SK-N-SH (cell line): Measurements from ENCODE around the gene ARHGAP26. TPM values are rescaled to one million over a fixed set of nuclear protein-coding genes. Genes with fewer than 3 reads are reported as not detected.

ENCODE experiments used
- CTCF ChIA-PET: fragments of 300-600, 350-600 bp; formaldehyde crosslinking; extraction: SDS; loops from one replicate; lab custom pipeline; 2021; lab: Yijun Ruan, JAX
- POLR2A ChIA-PET: fragments of 350-600 bp; sonication (Branson Sonifier 250); formaldehyde crosslinking; extraction: SDS; loops from one replicate; lab custom pipeline; 2020; ENCODE audit warnings: antibody characterized with exemption, inconsistent platforms; lab: Yijun Ruan, JAX
- DNase-seq: peaks from one replicate; pipeline ENCODE4 v3.0.0; 2012
- H2AFZ ChIP-seq: fragments of 200-600 bp; sonication (generic); 2 replicates; pipeline ENCODE4 v1.8.1; 2016; ENCODE audit warnings: antibody characterized with exemption, mild to moderate bottlenecking, low read depth
- H3F3A ChIP-seq: fragments of 200-600 bp; sonication (generic); replicated peaks from 2 replicates; pipeline ENCODE3; 2016; ENCODE audit warnings: antibody characterized with exemption, mild to moderate bottlenecking; ENCODE audit not compliant: insufficient read depth
- H3K27ac ChIP-seq, 2 experiments: fragments of 200-500 bp in 1 of 2; fragments of 200-600 bp in 1 of 2; sonication (Bioruptor generic) in 1 of 2; sonication (generic), shearing (Covaris generic) in 1 of 2; 2 replicates each; pipeline versions ENCODE4 v1.5.1 to v1.6.1; 2014 to 2016; ENCODE audit warnings: low read depth in 2 of 2, inconsistent platforms in 1 of 2, low read length in 1 of 2, mild to moderate bottlenecking in 1 of 2, mixed read lengths in 1 of 2
- H3K27me3 ChIP-seq: fragments of 200-600 bp; sonication (generic), shearing (Covaris generic); 2 replicates; pipeline ENCODE4 v1.6.1; 2016; ENCODE audit warnings: mixed run types; ENCODE audit not compliant: insufficient read depth
- H3K36me3 ChIP-seq, 2 experiments: fragments of 200-500 bp in 1 of 2; fragments of 200-600 bp in 1 of 2; sonication (Bioruptor generic) in 1 of 2; sonication (generic) in 1 of 2; replicated peaks in 1 of 2; 2 replicates each; pipeline versions ENCODE3 to v1.5.1; 2014 to 2016; ENCODE audit warnings: low read length in 1 of 2, mild to moderate bottlenecking in 1 of 2; ENCODE audit not compliant: insufficient read depth in 2 of 2, control insufficient read depth in 1 of 2
- H3K4me1 ChIP-seq, 2 experiments: fragments of 200-500 bp in 1 of 2; fragments of 200-600 bp in 1 of 2; sonication (Bioruptor generic) in 1 of 2; sonication (generic), shearing (Covaris generic) in 1 of 2; 2 replicates each; pipeline versions ENCODE4 v1.5.1 to v1.6.1; 2014 to 2016; ENCODE audit warnings: low read depth in 1 of 2, low read length in 1 of 2, mixed run types in 1 of 2; ENCODE audit not compliant: insufficient read depth in 2 of 2, control insufficient read depth in 1 of 2
- H3K4me2 ChIP-seq: fragments of 200-600 bp; sonication (generic), shearing (Covaris generic); 2 replicates; pipeline ENCODE4 v1.6.1; 2017; ENCODE audit warnings: mixed run types
- H3K4me3 ChIP-seq, 2 experiments: fragments of 200-500 bp in 1 of 2; fragments of 200-600 bp in 1 of 2; sonication (Bioruptor generic) in 1 of 2; sonication (generic), shearing (Covaris generic) in 1 of 2; 2 replicates each; pipeline versions ENCODE4 v1.5.1 to v1.8.1; 2014 to 2016; ENCODE audit warnings: low read depth in 2 of 2, inconsistent platforms in 1 of 2, low read length in 1 of 2, mild to moderate bottlenecking in 1 of 2, mixed read lengths in 1 of 2, moderate library complexity in 1 of 2
- H3K79me2 ChIP-seq: fragments of 200-600 bp; sonication (generic); 2 replicates; pipeline ENCODE4 v1.8.1; 2017; ENCODE audit warnings: mild to moderate bottlenecking; ENCODE audit not compliant: insufficient read depth
- H3K9ac ChIP-seq: fragments of 200-600 bp; sonication (generic); 2 replicates; pipeline ENCODE4 v1.6.1; 2017; ENCODE audit warnings: mixed run types
- H3K9me2 ChIP-seq: fragments of 200-600 bp; sonication (generic); 2 replicates; pipeline ENCODE4 v1.6.1; 2017; ENCODE audit warnings: mixed run types
- H3K9me3 ChIP-seq: fragments of 200-600 bp; sonication (generic); 2 replicates; pipeline ENCODE4 v1.6.1; 2017; ENCODE audit warnings: mixed run types, mild to moderate bottlenecking, moderate library complexity
- H4K20me1 ChIP-seq: fragments of 200-600 bp; sonication (generic); 2 replicates; pipeline ENCODE4 v1.6.1; 2017; ENCODE audit warnings: mild to moderate bottlenecking, mixed run types; ENCODE audit not compliant: insufficient read depth
- ELF1 ChIP-seq: IDR thresholded peaks from 2 replicates; pipeline ENCODE4 v1.4.0; 2012
- GABPA ChIP-seq: IDR thresholded peaks from 2 replicates; pipeline ENCODE4 v1.4.0; 2012; ENCODE audit warnings: low read depth, mild to moderate bottlenecking
- NFIC ChIP-seq: IDR thresholded peaks from 2 replicates; pipeline ENCODE4 v1.4.0; 2012; ENCODE audit warnings: borderline replicate concordance
- RAD21 ChIP-seq: IDR thresholded peaks from 2 replicates; pipeline ENCODE4 v1.6.1; 2012; ENCODE audit warnings: mild to moderate bottlenecking, low read length
- RCOR1 ChIP-seq: fragments of 150-350 bp; IDR thresholded peaks from 2 replicates; pipeline ENCODE4 v1.6.1; 2017; ENCODE audit warnings: antibody characterized with exemption, low read length
- WGBS: methylation state at CpG from one replicate; pipeline ENCODE4 v1.1.6; 2017; ENCODE audit warnings: low lambda C conversion rate; 5-methylcytosine and 5-hydroxymethylcytosine counted together
- polyA plus RNA-seq, 3 experiments: library from polyadenylated mRNA; depleted of rRNA; stranded (reverse); fragments of >200 nt; gene quantifications; 2 replicates each; pipeline ENCODE4 v1.2.3, GENCODE V29; 2012
- TF ChIP-seq, protein P1 (sequence below): fragments of 150-350 bp; IDR thresholded peaks from 2 replicates; pipeline ENCODE4 v1.6.1; 2017; ENCODE audit warnings: antibody characterized with exemption, low read length, low read depth, borderline replicate concordance
- TF ChIP-seq, protein P2 (sequence below): IDR thresholded peaks from 2 replicates; pipeline ENCODE4 v1.4.0; 2012; ENCODE audit warnings: low read depth, borderline replicate concordance

ARHGAP26 gene
- polyA plus RNA-seq, 1 of the 3 experiments (the other 2 are of a cell fraction): 6.1 TPM

DNA sequence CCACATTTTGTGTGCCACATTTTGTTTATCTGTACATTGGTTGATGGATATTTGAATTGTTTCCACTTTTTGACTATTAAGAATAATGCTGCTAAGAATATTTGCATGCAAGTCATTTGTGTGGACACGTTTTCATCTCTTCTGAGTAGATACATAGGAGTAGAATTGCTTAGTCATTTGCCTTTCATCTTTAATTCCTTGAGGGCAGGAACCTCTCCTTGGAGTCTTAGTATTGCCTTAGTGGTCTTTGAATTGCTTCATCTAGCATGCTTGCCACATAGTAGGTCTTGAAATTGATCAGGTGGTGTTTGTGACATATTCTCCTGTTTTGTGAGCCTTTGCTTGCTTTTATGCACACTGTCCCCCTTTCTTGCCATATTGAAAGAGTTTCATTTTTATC is 504.8 kb downstream of the ARHGAP26 start:
- H3K27me3 ChIP-seq: no peaks in the 10 kb centered on the region
- H3K27ac ChIP-seq: no peak overlapping the region
- H3K9me2 ChIP-seq: 0 out of 2 replicates have a peak, but pooled peaks cover 3% of the 10 kb centered on the region
- H3K4me2 ChIP-seq: no peak overlapping the region
- no peak for DNase-seq
- 90% methylated on average over 1 of the region's 1 CpG for WGBS
- no peaks in the 10 kb centered on the region for H4K20me1 ChIP-seq
- peaks cover 1% of the 10 kb centered on the region; the same call in 1 of the 2 replicates for H3K9me3 ChIP-seq
- no peaks in the 10 kb centered on the region for H3K79me2 ChIP-seq
- H2AFZ ChIP-seq: no peak overlapping the region
- CTCF ChIA-PET: no interaction called here
- POLR2A ChIA-PET: no interaction called here
- peaks cover 4 to 11% of the 10 kb centered on the region in 2 experiments for H3K36me3 ChIP-seq
- no peak for TF ChIP-seq RCOR1
- no peak for TF ChIP-seq RAD21
- no peak for TF ChIP-seq NFIC
- H3K9ac ChIP-seq: no peak overlapping the region
- H3K4me1 ChIP-seq: no peaks in the 10 kb centered on the region
- no peaks in the 10 kb centered on the region for H3F3A ChIP-seq
- no peak overlapping the region for H3K4me3 ChIP-seq

DNA sequence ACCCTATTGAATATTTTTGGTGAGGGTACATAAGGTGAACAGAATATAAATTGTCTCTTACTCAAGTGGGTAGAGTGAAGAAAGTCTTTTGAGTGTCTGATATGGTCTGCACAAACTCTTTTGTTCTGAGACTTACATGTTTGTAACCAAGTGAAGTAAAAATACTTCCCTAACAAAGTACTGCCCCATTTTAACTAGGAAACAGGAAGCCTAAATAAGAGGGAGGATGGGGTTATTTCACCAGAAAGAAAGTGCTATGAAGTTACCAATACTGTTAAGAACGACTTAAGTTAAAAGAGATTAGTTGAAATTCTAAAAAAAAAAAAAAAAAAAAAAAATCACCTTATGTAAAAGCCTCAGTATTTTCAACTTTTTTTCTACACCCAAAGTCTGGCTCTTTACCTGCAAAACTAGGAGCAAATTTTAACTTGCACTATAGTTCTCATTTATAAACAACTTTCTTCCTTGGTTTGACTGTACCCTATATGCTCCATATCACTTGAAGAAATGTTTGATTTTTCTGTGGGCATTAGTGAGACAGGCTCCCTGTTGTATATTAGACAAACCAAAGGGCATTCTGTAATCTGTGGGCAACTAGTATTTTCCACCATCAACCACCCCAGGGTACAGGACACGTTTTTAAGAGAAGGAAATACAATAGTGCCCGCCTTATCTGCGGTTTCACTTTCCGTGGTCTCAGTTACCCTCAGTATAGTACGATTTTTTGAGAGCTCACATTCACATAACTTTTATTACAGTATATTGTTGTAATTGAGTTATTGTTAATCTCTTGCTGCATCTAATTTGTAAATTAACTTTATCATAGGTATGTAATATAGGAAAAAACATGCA is 505.6 kb downstream of the ARHGAP26 start:
- no peaks in the 10 kb centered on the region for H3K4me1 ChIP-seq
- ChIA-PET CTCF (no interaction called here), POLR2A (no interaction called here)
- no peak overlapping the region for H3K27ac ChIP-seq
- H3K9ac ChIP-seq: no peak overlapping the region
- H3K4me3 ChIP-seq: no peak overlapping the region
- no peaks in the 10 kb centered on the region for H3K79me2 ChIP-seq
- H3K27me3 ChIP-seq: no peaks in the 10 kb centered on the region
- no peaks in the 10 kb centered on the region for H3K9me3 ChIP-seq
- no peak for DNase-seq
- no peaks in the 10 kb centered on the region for H3F3A ChIP-seq
- H3K4me2 ChIP-seq: no peak overlapping the region
- H4K20me1 ChIP-seq: no peaks in the 10 kb centered on the region
- TF ChIP-seq, protein P1, sequence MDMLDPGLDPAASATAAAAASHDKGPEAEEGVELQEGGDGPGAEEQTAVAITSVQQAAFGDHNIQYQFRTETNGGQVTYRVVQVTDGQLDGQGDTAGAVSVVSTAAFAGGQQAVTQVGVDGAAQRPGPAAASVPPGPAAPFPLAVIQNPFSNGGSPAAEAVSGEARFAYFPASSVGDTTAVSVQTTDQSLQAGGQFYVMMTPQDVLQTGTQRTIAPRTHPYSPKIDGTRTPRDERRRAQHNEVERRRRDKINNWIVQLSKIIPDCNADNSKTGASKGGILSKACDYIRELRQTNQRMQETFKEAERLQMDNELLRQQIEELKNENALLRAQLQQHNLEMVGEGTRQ: no peak
- TF ChIP-seq, protein P2, sequence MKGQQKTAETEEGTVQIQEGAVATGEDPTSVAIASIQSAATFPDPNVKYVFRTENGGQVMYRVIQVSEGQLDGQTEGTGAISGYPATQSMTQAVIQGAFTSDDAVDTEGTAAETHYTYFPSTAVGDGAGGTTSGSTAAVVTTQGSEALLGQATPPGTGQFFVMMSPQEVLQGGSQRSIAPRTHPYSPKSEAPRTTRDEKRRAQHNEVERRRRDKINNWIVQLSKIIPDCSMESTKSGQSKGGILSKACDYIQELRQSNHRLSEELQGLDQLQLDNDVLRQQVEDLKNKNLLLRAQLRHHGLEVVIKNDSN: no peak
- H2AFZ ChIP-seq: no peak overlapping the region
- peaks cover 7 to 13% of the 10 kb centered on the region in 2 experiments for H3K36me3 ChIP-seq
- WGBS: 91% methylated on average over 6 of the region's 6 CpGs
- 0 out of 2 replicates have a peak, but pooled peaks cover 2% of the 10 kb centered on the region for H3K9me2 ChIP-seq

DNA sequence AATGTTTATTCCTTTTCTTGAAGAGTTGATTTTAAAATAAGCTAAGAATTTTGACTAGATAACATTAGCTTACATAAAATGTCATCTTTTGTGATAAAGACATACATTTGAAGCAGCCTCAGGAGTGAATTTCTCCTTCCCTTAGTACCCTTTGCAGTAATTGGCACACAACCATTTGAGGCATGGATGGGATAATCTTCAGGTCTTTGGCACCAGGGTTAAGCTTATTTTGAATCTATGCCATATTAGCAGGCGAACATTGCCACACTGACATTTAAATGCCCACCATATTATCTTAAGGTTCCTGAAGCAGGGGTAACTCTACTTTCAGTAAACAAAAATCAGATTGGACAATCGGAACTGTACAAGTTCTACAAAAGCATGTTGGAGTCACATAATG is 507.4 kb downstream of the ARHGAP26 start:
- Histone ChIP-seq H4K20me1 (no peaks in the 10 kb centered on the region), H3K4me3 (no peak overlapping the region), H3K4me1 (no peaks in the 10 kb centered on the region), H3K27me3 (no peaks in the 10 kb centered on the region), H3K79me2 (no peaks in the 10 kb centered on the region), H3K4me2 (no peak overlapping the region), H2AFZ (no peak overlapping the region), H3K9me2 (no peaks in the 10 kb centered on the region), H3K9ac (no peak overlapping the region), H3K36me3 (peaks cover 12 to 28% of the 10 kb centered on the region in 2 experiments), H3K9me3 (no peaks in the 10 kb centered on the region), H3K27ac (no peak overlapping the region), H3F3A (peaks cover 5% of the 10 kb centered on the region)
- POLR2A ChIA-PET: no interaction called here
- TF ChIP-seq ELF1 (no peak), GABPA (no peak)
- 98% methylated on average over 2 of the region's 2 CpGs for WGBS
- CTCF ChIA-PET: no interaction called here
- no peak for DNase-seq

Other genes with a start within 250 kb of the ARHGAP26 start
- 5.3 and 5.9 TPM in 2 replicates for gene FGF1, start 84.3 kb upstream of the ARHGAP26 start, polyA plus RNA-seq (2012; rRNA removed)